HG02884 (cell line): ENCODE data around the gene SMIM43.

Experiments
- ATAC-seq: cut with Tn5 transposase; IDR thresholded peaks from one replicate; pipeline ENCODE4 v1.9.1; 2021; ENCODE audit warnings: mild to moderate bottlenecking, moderate library complexity; ENCODE audit not compliant: unreplicated experiment

Gene SMIM43

GRCh38 chr4:121764702-121765367 is at the start of gene SMIM43:
Gene SMIM43 (minus strand): TSS chr4:121765164. CDS start chr4:121765105, 59 bp downstream.
- ATAC-seq: no peak

- ATAC-seq: no peak
These were observed 49.8 kb upstream of the SMIM43 start for GRCh38 chr4:121814756-121815155.

- no peak for ATAC-seq
These were observed 46.2 kb upstream of the SMIM43 start for GRCh38 chr4:121811122-121811521.

GRCh38 chr4:121806411-121806810 is 41.4 kb upstream of the SMIM43 start:
- ATAC-seq: no peak

GRCh38 chr4:121801715-121802075 is 36.7 kb upstream of the SMIM43 start:
- ATAC-seq: no peak

GRCh38 chr4:121800961-121801714 is 36.2 kb upstream of the SMIM43 start, which contains the start of gene EXOSC9:
Gene EXOSC9 (plus strand): TSS chr4:121801323. CDS start chr4:121801425, 102 bp downstream.
- peak; percentile 73 for ATAC-seq

GRCh38 chr4:121800638-121800960 is 35.6 kb upstream of the SMIM43 start:
- ATAC-seq: peak; percentile 35

- ATAC-seq: no peak
These were observed 35.0 kb upstream of the SMIM43 start for GRCh38 chr4:121799867-121800501.

GRCh38 chr4:121799208-121799823 is 34.4 kb upstream of the SMIM43 start:
- no peak for ATAC-seq

GRCh38 chr4:121796283-121796682 is 31.3 kb upstream of the SMIM43 start:
- ATAC-seq: no peak

- ATAC-seq: no peak
These were observed 29.7 kb upstream of the SMIM43 start for GRCh38 chr4:121794505-121795188.

- no peak for ATAC-seq
These were observed 28.0 kb upstream of the SMIM43 start for GRCh38 chr4:121792966-121793365.

- ATAC-seq: no peak
These were observed 26.5 kb upstream of the SMIM43 start for GRCh38 chr4:121791481-121791880.

- no peak for ATAC-seq
These were observed 26.0 kb upstream of the SMIM43 start for GRCh38 chr4:121790976-121791375.

GRCh38 chr4:121789960-121790829 is 25.2 kb upstream of the SMIM43 start:
- ATAC-seq: no peak

- ATAC-seq: no peak
These were observed 24.5 kb upstream of the SMIM43 start for GRCh38 chr4:121789455-121789854.

- ATAC-seq: peak; percentile 96
These were observed 23.9 kb upstream of the SMIM43 start for GRCh38 chr4:121788896-121789295.

- ATAC-seq: no peak
These were observed 21.3 kb upstream of the SMIM43 start for GRCh38 chr4:121786221-121786620.

GRCh38 chr4:121785479-121785878 is 20.5 kb upstream of the SMIM43 start:
- ATAC-seq: no peak

- ATAC-seq: no peak
These were observed 20.0 kb upstream of the SMIM43 start for GRCh38 chr4:121784975-121785374.
